Activated CD8-positive, alpha-beta T cell treated with anti-CD3 and anti-CD28 coated beads, Interleukin-2, amount 10 ng/mL, durations not matched to agents 7 days and 5 days (primary cell): ENCODE measurements around the gene SH2D6. TPM values are rescaled to one million over a fixed set of nuclear protein-coding genes. Genes with fewer than 3 reads are reported as not detected.
"Not testable (repeated sequence)": the region's sequence is repeated elsewhere in the genome, so short reads cannot be mapped to it uniquely, and the experiment has no call there.

Experiments used
- ATAC-seq: fragments of 150-1000 bp; cut with Tn5 transposase; one replicate; pipeline ENCODE4 v1.10.0; 2021; ENCODE audit warnings: moderate library complexity
- CTCF ChIA-PET: fragments of 350-600 bp; sonication (Branson Sonifier 250); formaldehyde crosslinking; loops from one replicate; lab custom pipeline; 2021; ENCODE audit warnings: antibody characterized with exemption; lab: Charles Lee
- POLR2A ChIA-PET: fragments of 350-600 bp; sonication (Branson Sonifier 250); formaldehyde crosslinking; loops from one replicate; lab custom pipeline; 2021; ENCODE audit warnings: antibody characterized with exemption; lab: Charles Lee
- DNase-seq: peaks from one replicate; pipeline ENCODE4 v3.0.0-alpha.2; 2020
- H3K27ac Mint-ChIP-seq: one replicate; pipeline ENCODE4 v1.8.0; 2021; ENCODE audit warnings: mild to moderate bottlenecking, mixed read lengths
- H3K27me3 Mint-ChIP-seq: one replicate; pipeline ENCODE4 v1.8.0; 2021; ENCODE audit warnings: low read depth, mixed read lengths
- H3K36me3 Mint-ChIP-seq: one replicate; pipeline ENCODE4 v1.8.0; 2021; ENCODE audit warnings: low read depth, mixed read lengths
- H3K4me1 Mint-ChIP-seq: one replicate; pipeline ENCODE4 v1.8.0; 2021; ENCODE audit warnings: low read depth, mixed read lengths
- H3K4me3 Mint-ChIP-seq: one replicate; pipeline ENCODE4 v1.8.0; 2021; ENCODE audit warnings: mild to moderate bottlenecking, mixed read lengths
- H3K9me3 Mint-ChIP-seq: one replicate; pipeline ENCODE4 v1.8.0; 2022; ENCODE audit warnings: mixed read lengths; ENCODE audit not compliant: insufficient read depth
- total RNA-seq, 2 experiments: library from RNA; stranded (reverse); gene quantifications; one replicate each; pipeline ENCODE4 v1.2.3, GENCODE V29; 2021

SH2D6 gene
- total RNA-seq, result under 1 TPM; 0.61 to 0.73 TPM

GRCh38 chr2:85418132-85419008 is at the start of gene SH2D6:
TSS of gene SH2D6 (plus strand) at chr2:85418714. CDS start at chr2:85429466, 10,752 bp downstream.
- Mint-ChIP-seq H3K9me3 (no peaks in the 10 kb centered on the region), H3K4me3 (peak within 1 kb of the TSS; percentile 93), H3K27ac (peak within 1 kb of the TSS; percentile 99), H3K4me1 (peaks cover 58% of the 10 kb centered on the region), H3K36me3 (no peaks in the 10 kb centered on the region), H3K27me3 (no peaks in the 10 kb centered on the region)
- DNase-seq (peak; percentile 88), ATAC-seq (peak; percentile 86)
- ChIA-PET CTCF (interaction anchor here (0.8 to 8.1 kb wide), 17 partner anchors 11 to 219 kb away, joined by 3 to 263 read pairs (median 12); partner anchors contain the start of genes GGCX and MAT2A), POLR2A (interaction anchor here (0.6 to 3.9 kb wide), 12 partner anchors 10 to 142 kb away, joined by 3 to 61 read pairs (median 5); partner anchors contain the start of gene MAT2A)

GRCh38 chr2:85368921-85369320 is 49.6 kb upstream of the SH2D6 start:
- POLR2A ChIA-PET, result no interaction called here
- Mint-ChIP-seq H3K4me1 (no peaks in the 10 kb centered on the region), H3K9me3 (no peaks in the 10 kb centered on the region), H3K36me3 (peaks cover 7% of the 10 kb centered on the region), H3K27me3 (no peaks in the 10 kb centered on the region), H3K27ac (peak overlapping the region; percentile 46), H3K4me3 (no peak overlapping the region)
- ATAC-seq, result no peak
- CTCF ChIA-PET, result no interaction called here
- DNase-seq, result no peak

GRCh38 chr2:85369500-85369899 is 49.0 kb upstream of the SH2D6 start:
- H3K36me3 Mint-ChIP-seq, result peaks cover 9% of the 10 kb centered on the region

GRCh38 chr2:85371045-85371444 is 47.5 kb upstream of the SH2D6 start:
- Mint-ChIP-seq H3K36me3 (peaks cover 13% of the 10 kb centered on the region), H3K4me3 (no peak overlapping the region), H3K9me3 (no peaks in the 10 kb centered on the region), H3K27me3 (no peaks in the 10 kb centered on the region), H3K27ac (no peak overlapping the region), H3K4me1 (no peaks in the 10 kb centered on the region)
- POLR2A ChIA-PET, result interaction anchor here (1.1 kb wide), 2 partner anchors 16 to 44 kb away, joined by 3 to 5 read pairs; partner anchors contain the start of genes ELMOD3 and RETSAT
- no peak for ATAC-seq
- CTCF ChIA-PET, result no interaction called here
- DNase-seq, result no peak

More at GRCh38 chr2:85369500-85369899, 49.0 kb upstream of the SH2D6 start:
- Mint-ChIP-seq H3K9me3 (no peaks in the 10 kb centered on the region), H3K27me3 (no peaks in the 10 kb centered on the region), H3K27ac (no peak overlapping the region), H3K4me1 (no peaks in the 10 kb centered on the region), H3K4me3 (no peak overlapping the region)
- ATAC-seq (no peak), DNase-seq (no peak)
- ChIA-PET CTCF (interaction anchor here (0.6 kb wide), 1 partner anchor 14 kb away, joined by 3 read pairs; no protein-coding TSS in a partner anchor), POLR2A (interaction anchor here (1.1 kb wide), 1 partner anchor 15 kb away, joined by 5 read pairs; the partner anchor contains the start of genes ELMOD3 and RETSAT)

- H3K4me3 Mint-ChIP-seq, result no peak overlapping the region
- no peak for DNase-seq
These were observed 42.0 kb upstream of the SH2D6 start for GRCh38 chr2:85376291-85377065.

GRCh38 chr2:85377083-85377482 is 41.4 kb upstream of the SH2D6 start:
- H3K36me3 Mint-ChIP-seq, result peaks cover 46% of the 10 kb centered on the region
- ATAC-seq, result no peak
- ChIA-PET CTCF (interaction anchor here (1.3 kb wide), 1 partner anchor 15 kb away, joined by 3 read pairs; no protein-coding TSS in a partner anchor), POLR2A (no interaction called here)
- H3K27ac Mint-ChIP-seq, result no peak overlapping the region
- no peaks in the 10 kb centered on the region for H3K4me1 Mint-ChIP-seq
- H3K27me3 Mint-ChIP-seq, result no peaks in the 10 kb centered on the region
- H3K9me3 Mint-ChIP-seq, result peaks cover 4% of the 10 kb centered on the region
- no peak for DNase-seq
- H3K4me3 Mint-ChIP-seq, result no peak overlapping the region

More at GRCh38 chr2:85376291-85377065, 42.0 kb upstream of the SH2D6 start:
- ATAC-seq, result no peak
- ChIA-PET POLR2A (interaction anchor here (1.1 kb wide), 1 partner anchor 40 kb away, joined by 3 read pairs; no protein-coding TSS in a partner anchor), CTCF (interaction anchor here (1.3 kb wide), 1 partner anchor 15 kb away, joined by 3 read pairs; no protein-coding TSS in a partner anchor)
- H3K27me3 Mint-ChIP-seq, result no peaks in the 10 kb centered on the region
- H3K4me1 Mint-ChIP-seq, result no peaks in the 10 kb centered on the region
- H3K36me3 Mint-ChIP-seq, result peaks cover 44% of the 10 kb centered on the region
- H3K9me3 Mint-ChIP-seq, result peaks cover 4% of the 10 kb centered on the region
- no peak overlapping the region for H3K27ac Mint-ChIP-seq

- DNase-seq (no peak), ATAC-seq (no peak)
- Mint-ChIP-seq H3K27ac (no peak overlapping the region), H3K9me3 (peaks cover 4% of the 10 kb centered on the region), H3K36me3 (peaks cover 49% of the 10 kb centered on the region), H3K4me1 (no peaks in the 10 kb centered on the region), H3K4me3 (no peak overlapping the region), H3K27me3 (no peaks in the 10 kb centered on the region)
- POLR2A ChIA-PET, result no interaction called here
- CTCF ChIA-PET, result interaction anchor here (1.0 kb wide), 1 partner anchor 8 kb away, joined by 3 read pairs; no protein-coding TSS in a partner anchor
These were observed 40.3 kb upstream of the SH2D6 start for GRCh38 chr2:85378257-85378656.

GRCh38 chr2:85380048-85380447 is 38.5 kb upstream of the SH2D6 start:
- Mint-ChIP-seq H3K27me3 (no peaks in the 10 kb centered on the region), H3K4me1 (no peaks in the 10 kb centered on the region), H3K36me3 (peaks cover 52% of the 10 kb centered on the region), H3K9me3 (peaks cover 4% of the 10 kb centered on the region), H3K27ac (no peak overlapping the region), H3K4me3 (no peak overlapping the region)
- no peak for DNase-seq
- POLR2A ChIA-PET, result no interaction called here
- CTCF ChIA-PET, result no interaction called here
- no peak for ATAC-seq

- H3K27ac Mint-ChIP-seq, H3K9me3 Mint-ChIP-seq, H3K27me3 Mint-ChIP-seq, H3K4me1 Mint-ChIP-seq, DNase-seq, H3K4me3 Mint-ChIP-seq, ATAC-seq: not testable (repeated sequence)
- ChIA-PET POLR2A (interaction anchor here (0.8 kb wide), 1 partner anchor 26 kb away, joined by 3 read pairs; no protein-coding TSS in a partner anchor), CTCF (interaction anchor here (1.0 to 1.7 kb wide), 3 partner anchors 14 to 38 kb away, joined by 3 to 4 read pairs (median 3); no protein-coding TSS in a partner anchor)
- H3K36me3 Mint-ChIP-seq, result peaks cover 51% of the 10 kb centered on the region
These were observed 35.4 kb upstream of the SH2D6 start for GRCh38 chr2:85383151-85383550.

- ATAC-seq, result no peak
- H3K4me1 Mint-ChIP-seq, result peaks cover 2% of the 10 kb centered on the region
- POLR2A ChIA-PET, result interaction anchor here (0.8 kb wide), 1 partner anchor 27 kb away, joined by 3 read pairs; no protein-coding TSS in a partner anchor
- H3K27ac Mint-ChIP-seq, result no peak overlapping the region
- peaks cover 4% of the 10 kb centered on the region for H3K9me3 Mint-ChIP-seq
- DNase-seq, result no peak
- peaks cover 48% of the 10 kb centered on the region for H3K36me3 Mint-ChIP-seq
- H3K27me3 Mint-ChIP-seq, result no peaks in the 10 kb centered on the region
- CTCF ChIA-PET, result interaction anchor here (1.0 to 3.1 kb wide), 3 partner anchors 37 to 254 kb away, joined by 3 to 8 read pairs (median 4); no protein-coding TSS in a partner anchor
- no peak overlapping the region for H3K4me3 Mint-ChIP-seq
These were observed 34.7 kb upstream of the SH2D6 start for GRCh38 chr2:85383850-85384249.

- peak overlapping the region; percentile 20 for H3K27ac Mint-ChIP-seq
These were observed 32.8 kb upstream of the SH2D6 start for GRCh38 chr2:85385746-85386145.

More at GRCh38 chr2:85385746-85386145, 32.8 kb upstream of the SH2D6 start:
- DNase-seq (no peak), ATAC-seq (no peak)
- Mint-ChIP-seq H3K4me1 (peaks cover 2% of the 10 kb centered on the region), H3K36me3 (peaks cover 39% of the 10 kb centered on the region), H3K9me3 (no peaks in the 10 kb centered on the region), H3K4me3 (no peak overlapping the region), H3K27me3 (no peaks in the 10 kb centered on the region)
- ChIA-PET CTCF (interaction anchor here (0.7 to 3.1 kb wide), 2 partner anchors 166 to 971 kb away, joined by 5 to 8 read pairs; no protein-coding TSS in a partner anchor), POLR2A (no interaction called here)
